HUES48 (cell line): ENCODE measurements around the gene PFKM.

ENCODE experiments used
- H3K27ac ChIP-seq: one replicate; pipeline ENCODE4 v1.7.0; 2013; ENCODE audit warnings: low read depth, low read length, inconsistent platforms
- H3K27me3 ChIP-seq: 2 replicates; pipeline ENCODE4 v1.6.1; 2013; ENCODE audit warnings: mild to moderate bottlenecking, low read length; ENCODE audit not compliant: control insufficient read depth, insufficient read depth
- H3K36me3 ChIP-seq: 2 replicates; pipeline ENCODE4 v1.6.1; 2013; ENCODE audit warnings: low read length; ENCODE audit not compliant: control insufficient read depth, insufficient read depth
- H3K4me1 ChIP-seq: 2 replicates; pipeline ENCODE4 v1.6.1; 2013; ENCODE audit warnings: mild to moderate bottlenecking, low read length; ENCODE audit not compliant: control insufficient read depth, insufficient read depth
- H3K4me3 ChIP-seq: 2 replicates; pipeline ENCODE4 v1.5.1; 2013; ENCODE audit warnings: mild to moderate bottlenecking, low read depth, low read length
- H3K9ac ChIP-seq: 2 replicates; pipeline ENCODE4 v1.6.1; 2013; ENCODE audit warnings: mild to moderate bottlenecking, low read depth, low read length, moderate library complexity
- H3K9me3 ChIP-seq: 2 replicates; pipeline ENCODE4 v1.6.1; 2013; ENCODE audit warnings: low read length; ENCODE audit not compliant: control insufficient read depth, insufficient read depth

The PFKM gene

DNA sequence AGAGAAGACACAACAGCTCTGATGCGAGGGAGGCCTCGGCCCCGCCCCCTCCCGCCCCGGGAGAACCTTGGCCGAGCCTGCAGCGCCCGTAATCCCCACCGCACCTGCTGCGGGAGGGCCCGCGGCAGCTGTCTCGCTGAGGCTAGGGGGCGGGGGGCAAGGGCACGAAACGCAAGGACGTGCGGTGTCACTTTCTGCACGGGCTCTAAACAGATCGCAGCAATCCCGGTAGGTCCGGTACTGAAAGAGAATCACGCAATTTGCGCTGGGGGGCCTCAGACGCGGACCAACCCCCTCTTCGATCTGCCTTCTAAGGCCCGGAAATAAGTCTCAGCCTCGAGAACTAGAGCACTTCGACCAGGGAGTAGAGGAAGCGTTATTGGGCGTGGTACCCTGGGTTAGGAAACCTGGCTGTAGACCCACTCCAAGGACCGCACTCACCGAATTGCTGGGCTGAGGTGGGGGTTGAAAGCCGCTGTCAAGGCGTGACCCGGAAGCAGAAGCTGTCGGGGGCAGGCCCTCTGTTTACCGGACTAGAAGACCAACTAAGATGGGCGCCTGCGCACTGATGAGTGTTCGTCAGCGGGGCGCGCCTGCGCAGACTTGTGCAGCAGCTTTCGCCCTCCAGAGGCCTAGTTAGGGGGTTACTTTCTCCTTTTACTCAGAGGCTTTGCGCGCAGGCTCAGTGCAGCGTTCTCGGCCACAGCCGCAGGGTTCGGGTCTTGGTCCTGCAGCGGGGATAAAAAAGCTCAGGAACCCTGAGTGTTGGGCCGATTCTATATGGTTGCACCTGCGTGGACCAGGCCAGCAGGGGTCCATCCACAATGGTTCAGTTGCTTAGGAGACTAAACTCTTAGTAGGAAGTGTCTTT, 38.1 kb downstream of the PFKM start, which contains the start of gene ASB8:
Gene ASB8 (minus strand): TSS at position 498 of the 871 bp plus-strand sequence. CDS start 4,019 bp downstream, outside the sequence.
- Histone ChIP-seq H3K27ac (peak within 1 kb of the TSS; percentile 72), H3K36me3 (no peaks in the 10 kb centered on the region), H3K4me3 (peak within 1 kb of the TSS; percentile 97), H3K9ac (no peak within 1 kb of the TSS), H3K4me1 (peaks cover 9% of the 10 kb centered on the region; the same call in 1 of the 2 replicates), H3K27me3 (no peaks in the 10 kb centered on the region), H3K9me3 (no peaks in the 10 kb centered on the region)

DNA sequence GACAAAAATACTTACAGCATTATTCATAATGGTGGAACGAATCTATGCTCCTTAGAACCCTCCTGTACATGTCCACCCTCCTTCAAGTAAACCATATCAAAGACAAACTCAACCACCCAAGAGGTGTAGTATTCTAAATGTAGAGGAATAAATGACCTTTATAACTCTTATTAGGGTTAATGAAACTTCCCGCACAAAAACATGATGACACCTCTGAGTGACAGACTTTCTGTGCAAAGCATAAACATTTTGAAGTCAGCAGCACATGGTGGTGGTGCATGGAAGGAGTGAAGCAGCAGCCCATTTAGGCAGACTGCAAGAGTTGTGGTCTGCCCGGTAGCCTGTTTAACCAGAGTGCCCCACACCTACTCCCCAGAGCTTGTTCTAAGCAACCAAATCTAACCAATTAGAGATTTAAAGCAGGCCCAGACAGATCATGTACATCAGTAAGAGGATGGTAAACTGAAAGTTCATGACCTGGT, 38.8 kb downstream of the PFKM start:
- H3K36me3 ChIP-seq: no peaks in the 10 kb centered on the region
- H3K4me1 ChIP-seq: peaks cover 9% of the 10 kb centered on the region; the same call in 1 of the 2 replicates
- H3K27me3 ChIP-seq: no peaks in the 10 kb centered on the region
- H3K9ac ChIP-seq: no peak overlapping the region
- H3K27ac ChIP-seq: peak overlapping the region; percentile 30
- peak overlapping the region; percentile 97 for H3K4me3 ChIP-seq
- H3K9me3 ChIP-seq: no peaks in the 10 kb centered on the region

DNA sequence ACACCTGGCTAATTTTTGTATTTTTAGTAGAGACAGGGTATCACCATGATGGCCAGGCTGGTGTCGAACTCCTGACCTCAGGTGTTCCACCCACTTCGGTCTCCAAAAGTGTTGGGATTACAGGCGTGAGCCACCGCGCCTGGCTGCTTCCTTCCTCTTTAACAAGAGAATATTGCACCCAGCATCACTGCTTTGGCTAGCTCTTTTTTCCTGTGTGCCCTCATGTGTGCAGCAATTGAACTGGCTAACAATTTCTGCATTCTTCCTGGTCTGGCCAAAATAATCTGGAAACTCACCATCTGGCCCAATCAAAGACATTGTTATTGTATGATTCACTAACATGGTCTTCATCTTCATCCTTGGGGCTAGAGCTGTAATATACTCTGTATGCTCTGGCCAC, 40.9 kb downstream of the PFKM start:
- Histone ChIP-seq H3K4me3 (no peak overlapping the region), H3K27ac (no peak overlapping the region), H3K4me1 (peaks cover 9% of the 10 kb centered on the region; the same call in 1 of the 2 replicates), H3K9ac (no peak overlapping the region), H3K27me3 (no peaks in the 10 kb centered on the region), H3K9me3 (no peaks in the 10 kb centered on the region), H3K36me3 (no peaks in the 10 kb centered on the region)

DNA sequence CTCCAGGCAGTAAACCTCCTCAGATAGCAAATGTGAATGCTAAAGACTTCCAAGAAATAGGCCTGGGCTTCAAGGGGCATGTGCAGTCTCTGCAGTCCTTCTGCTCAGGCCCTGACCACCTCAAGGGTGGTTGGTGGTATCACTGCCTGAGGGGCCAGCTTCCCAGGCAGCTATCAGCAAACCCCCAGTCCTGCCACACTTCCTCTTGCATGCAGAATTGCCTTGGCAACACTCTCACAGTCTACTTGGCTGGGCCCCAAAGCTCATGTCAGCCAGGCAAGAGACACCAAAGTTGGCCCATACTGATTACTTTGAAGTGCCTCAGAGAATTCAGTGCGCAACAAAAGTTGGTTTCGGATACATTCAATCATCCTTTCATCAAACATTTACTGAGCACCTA, 41.6 kb downstream of the PFKM start:
- no peaks in the 10 kb centered on the region for H3K36me3 ChIP-seq
- H3K9ac ChIP-seq: no peak overlapping the region
- H3K27ac ChIP-seq: no peak overlapping the region
- no peak overlapping the region for H3K4me3 ChIP-seq
- no peaks in the 10 kb centered on the region for H3K27me3 ChIP-seq
- no peaks in the 10 kb centered on the region for H3K9me3 ChIP-seq
- peaks cover 9% of the 10 kb centered on the region; the same call in 1 of the 2 replicates for H3K4me1 ChIP-seq

DNA sequence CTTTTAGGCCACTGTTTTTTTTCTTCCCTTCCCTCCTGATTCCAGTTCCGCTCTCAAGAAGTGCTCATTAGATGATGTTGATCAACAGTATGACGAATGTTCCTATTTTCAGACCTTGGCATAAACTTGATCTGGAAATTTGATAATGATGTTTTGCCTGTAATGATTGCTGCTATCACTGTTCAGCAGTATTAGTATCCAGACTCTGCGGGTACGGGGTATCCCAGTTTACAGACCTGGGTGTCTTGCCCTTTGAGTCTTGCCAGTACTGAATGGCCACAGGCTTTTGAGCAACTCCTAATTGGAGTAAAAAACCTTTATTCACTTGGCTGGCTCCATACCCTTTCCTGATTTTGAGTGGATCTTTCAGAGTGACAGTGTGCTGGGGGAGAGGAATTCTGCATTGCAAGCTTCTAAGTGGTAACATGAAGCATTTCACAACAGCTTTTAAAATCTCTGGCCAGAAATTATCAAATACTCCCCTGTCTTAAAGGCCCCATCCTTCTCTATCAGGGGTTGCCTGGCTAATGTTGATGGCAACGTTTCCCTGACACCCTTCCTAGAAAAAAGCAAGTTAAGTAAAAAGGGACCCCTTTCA, 44.1 kb downstream of the PFKM start:
- no peak overlapping the region for H3K9ac ChIP-seq
- no peaks in the 10 kb centered on the region for H3K4me1 ChIP-seq
- H3K36me3 ChIP-seq: no peaks in the 10 kb centered on the region
- H3K9me3 ChIP-seq: no peaks in the 10 kb centered on the region
- no peak overlapping the region for H3K27ac ChIP-seq
- no peak overlapping the region for H3K4me3 ChIP-seq
- H3K27me3 ChIP-seq: no peaks in the 10 kb centered on the region

DNA sequence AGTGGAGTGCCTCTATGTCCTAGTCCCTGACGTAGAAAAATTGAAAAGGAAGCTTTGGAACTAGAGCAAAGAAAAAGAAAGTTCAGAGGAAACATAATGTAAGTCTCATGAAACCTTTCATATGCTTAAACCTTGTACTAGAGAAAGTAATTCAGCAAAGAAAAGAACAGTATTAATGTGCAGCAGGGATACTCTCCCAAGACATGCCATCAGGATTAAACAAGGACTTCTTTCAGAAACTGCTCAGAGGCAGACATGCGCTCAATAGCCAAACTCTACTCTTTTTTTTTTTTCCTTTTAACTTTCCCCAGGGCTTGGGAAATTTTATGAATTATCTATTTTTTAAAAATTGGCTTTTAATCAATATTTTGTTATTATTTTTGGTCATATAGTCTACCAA, 45.3 kb downstream of the PFKM start:
- H3K9ac ChIP-seq: no peak overlapping the region
- no peak overlapping the region for H3K27ac ChIP-seq
- H3K36me3 ChIP-seq: no peaks in the 10 kb centered on the region
- no peak overlapping the region for H3K4me3 ChIP-seq
- H3K9me3 ChIP-seq: no peaks in the 10 kb centered on the region
- no peaks in the 10 kb centered on the region for H3K27me3 ChIP-seq
- H3K4me1 ChIP-seq: no peaks in the 10 kb centered on the region

DNA sequence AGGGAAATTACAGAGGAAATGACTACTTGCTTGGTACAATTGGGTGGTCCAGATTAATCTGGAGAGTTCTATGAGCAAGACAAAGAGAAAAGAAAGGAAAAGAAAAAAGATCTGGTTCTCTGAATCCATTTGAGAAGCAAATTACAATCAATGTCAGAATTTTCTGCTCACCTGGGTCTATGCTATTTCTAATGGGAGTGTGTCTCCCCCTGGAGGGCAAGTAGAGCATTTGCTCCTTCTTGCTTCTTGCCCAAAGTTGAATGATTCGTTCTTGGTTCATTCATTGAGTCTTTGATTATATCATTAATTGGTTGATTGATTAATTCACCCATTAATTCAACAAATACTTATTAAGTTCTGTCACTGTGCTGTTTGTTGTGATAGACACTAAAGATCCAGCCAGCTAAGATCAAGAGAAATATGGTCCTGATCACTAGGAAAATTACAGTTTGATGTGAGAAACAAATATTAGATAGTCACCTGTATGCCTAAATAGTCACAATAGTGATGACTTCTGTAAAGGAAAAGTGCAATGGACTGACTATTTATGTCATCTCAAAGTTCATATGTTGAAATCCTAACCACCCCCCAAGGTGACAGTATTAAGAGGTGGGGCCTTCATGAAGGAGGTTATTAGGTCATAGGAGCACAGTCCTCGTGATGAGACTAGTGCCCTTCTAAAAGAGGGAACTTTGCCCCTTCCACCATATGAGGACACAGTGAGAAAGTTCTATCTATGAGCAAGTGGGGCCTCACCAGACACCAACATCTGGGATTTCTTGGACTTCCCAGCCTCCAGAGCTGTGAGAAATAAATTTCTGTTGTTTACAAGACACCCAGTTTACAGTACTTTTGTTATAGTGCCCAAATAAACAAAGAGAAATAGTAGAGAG, 46.2 kb downstream of the PFKM start:
- H3K4me1 ChIP-seq: no peaks in the 10 kb centered on the region
- H3K9ac ChIP-seq: no peak overlapping the region

DNA sequence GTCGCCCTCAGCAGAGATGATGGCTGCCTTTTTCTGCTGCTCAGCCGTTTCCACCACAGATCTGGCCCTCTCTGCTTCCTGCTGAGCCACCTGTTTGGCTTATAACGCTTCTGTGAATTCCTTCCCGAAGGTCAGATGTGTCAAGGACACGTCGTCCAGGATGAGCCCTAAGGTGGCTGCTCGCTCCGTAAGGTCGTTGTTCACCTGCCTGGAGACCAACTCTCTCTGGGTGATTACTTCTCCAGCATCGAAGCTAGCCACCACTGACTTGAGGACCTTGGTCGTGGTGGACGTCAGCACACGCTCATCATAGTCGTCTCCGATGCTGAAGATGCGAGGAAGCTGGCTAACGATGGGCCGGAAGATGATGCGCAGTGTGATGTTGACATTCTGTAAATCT, 49.8 kb downstream of the PFKM start:
- H3K36me3 ChIP-seq: no peaks in the 10 kb centered on the region
- no peak overlapping the region for H3K4me3 ChIP-seq
- no peak overlapping the region for H3K27ac ChIP-seq
- H3K27me3 ChIP-seq: no peaks in the 10 kb centered on the region
- no peak overlapping the region for H3K9ac ChIP-seq
- no peaks in the 10 kb centered on the region for H3K9me3 ChIP-seq
- no peaks in the 10 kb centered on the region for H3K4me1 ChIP-seq

More for the DNA sequence above, 46.2 kb downstream of the PFKM start:
- no peaks in the 10 kb centered on the region for H3K36me3 ChIP-seq
- no peak overlapping the region for H3K27ac ChIP-seq
- H3K27me3 ChIP-seq: no peaks in the 10 kb centered on the region
- no peak overlapping the region for H3K4me3 ChIP-seq
- no peaks in the 10 kb centered on the region for H3K9me3 ChIP-seq

DNA sequence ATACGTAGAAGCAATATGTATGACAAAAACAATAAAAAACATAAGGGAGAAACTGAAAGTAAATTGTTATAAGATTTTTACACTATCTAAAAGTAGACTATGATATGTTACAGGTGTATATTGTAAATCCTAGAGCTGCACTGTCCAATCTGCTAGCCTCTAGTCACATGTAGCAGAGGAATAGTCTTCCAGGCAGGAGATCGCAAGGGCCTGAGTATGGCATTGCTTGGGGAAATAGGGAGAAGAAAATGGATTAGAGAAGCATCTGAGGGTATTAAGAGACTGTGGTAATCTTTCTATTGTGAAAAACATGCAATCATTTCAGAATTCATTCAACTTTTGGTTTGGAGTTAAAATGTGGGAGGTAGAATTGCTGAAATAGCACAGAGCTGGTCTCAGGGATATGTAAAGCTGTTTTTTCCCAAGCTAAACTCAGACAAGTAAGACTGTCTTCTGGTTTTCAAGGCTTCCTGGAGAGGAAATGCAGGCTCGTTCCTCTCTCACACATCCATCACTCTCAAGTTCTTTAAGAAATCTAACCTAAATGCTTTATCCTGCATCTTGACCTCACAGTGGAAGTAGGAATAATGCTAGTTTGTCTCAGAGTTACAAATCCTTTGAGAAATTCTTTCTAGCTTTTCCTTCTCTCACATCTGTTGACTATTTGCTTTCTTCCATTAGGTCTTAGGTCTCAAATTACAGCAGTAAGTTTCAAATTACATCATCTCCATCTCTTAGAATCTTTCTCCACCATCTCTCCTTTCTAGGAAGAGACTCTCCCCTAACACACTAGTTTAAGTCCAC, 56.7 kb downstream of the PFKM start:
- Histone ChIP-seq H3K9me3 (no peaks in the 10 kb centered on the region), H3K36me3 (no peaks in the 10 kb centered on the region), H3K4me3 (peak overlapping the region; percentile 23), H3K9ac (no peak overlapping the region), H3K27ac (peak overlapping the region; percentile 53), H3K4me1 (peaks cover 20% of the 10 kb centered on the region), H3K27me3 (peaks cover 14% of the 10 kb centered on the region)

DNA sequence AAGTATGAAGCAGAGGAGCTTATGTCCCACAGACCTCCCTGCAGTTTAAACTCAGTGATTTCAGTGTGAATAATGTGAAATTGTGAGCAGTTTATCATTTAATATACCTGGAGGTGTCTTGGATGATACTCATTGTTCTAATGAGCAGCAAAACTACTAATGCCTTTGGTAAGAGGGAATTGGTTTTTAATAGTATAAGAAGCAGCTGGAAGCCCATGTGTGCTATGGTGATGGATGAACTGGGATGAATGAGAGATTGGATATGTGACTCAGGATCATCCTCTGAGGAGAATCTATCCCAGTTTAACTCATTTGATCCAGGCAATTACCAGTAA, 57.2 kb downstream of the PFKM start:
- H3K36me3 ChIP-seq: no peaks in the 10 kb centered on the region
- peaks cover 20% of the 10 kb centered on the region for H3K27me3 ChIP-seq
- peaks cover 20% of the 10 kb centered on the region for H3K4me1 ChIP-seq
- H3K27ac ChIP-seq: no peak overlapping the region
- peak overlapping the region; percentile 23 for H3K4me3 ChIP-seq
- H3K9me3 ChIP-seq: no peaks in the 10 kb centered on the region
- H3K9ac ChIP-seq: no peak overlapping the region
